Lung (tissue), 12 donors: ENCODE results near the gene LRRTM4. TPM values are rescaled to one million over a fixed set of nuclear protein-coding genes. Genes with fewer than 3 reads are reported as not detected.

Source experiments
- ATAC-seq: fragments of 200-7000 bp; cut with Tn5 transposase; one replicate; pipeline ENCODE4 v1.9.1; 2020; ENCODE audit warnings: moderate number of reproducible peaks; ENCODE audit not compliant: insufficient read depth, low FRiP score
- DNase-seq, 3 donors: peaks; one replicate each; pipeline ENCODE4 v3.0.0-alpha.2; 2013 to 2017
- H3K27ac ChIP-seq, 2 donors: one replicate each; pipeline ENCODE4 v1.5.1; 2013; ENCODE audit warnings: mild to moderate bottlenecking in 2 of 2, moderate library complexity in 2 of 2, control low read depth in 1 of 2, inconsistent platforms in 1 of 2, low read depth in 1 of 2, low read length in 1 of 2
- H3K27me3 ChIP-seq, 3 donors: one replicate each; pipeline ENCODE4 v1.5.1; 2013; ENCODE audit warnings: low read length in 2 of 3; ENCODE audit not compliant: control insufficient read depth in 3 of 3, insufficient read depth in 3 of 3
- H3K36me3 ChIP-seq, 4 donors: one replicate each; pipeline ENCODE4 v1.5.1; 2013; ENCODE audit warnings: low read length in 4 of 4, mild to moderate bottlenecking in 1 of 4, moderate library complexity in 1 of 4; ENCODE audit not compliant: control insufficient read depth in 4 of 4, insufficient read depth in 4 of 4
- H3K4me1 ChIP-seq, 5 donors: one replicate each; pipeline ENCODE4 v1.5.1; 2013; ENCODE audit warnings: low read length in 5 of 5, mild to moderate bottlenecking in 2 of 5, moderate library complexity in 1 of 5; ENCODE audit not compliant: control insufficient read depth in 5 of 5, insufficient read depth in 5 of 5
- H3K4me3 ChIP-seq: one replicate; pipeline ENCODE4 v1.5.1; 2013; ENCODE audit warnings: mild to moderate bottlenecking, control low read depth, moderate library complexity
- H3K9ac ChIP-seq, 2 donors: one replicate each; pipeline ENCODE4 v1.5.1; 2013; ENCODE audit warnings: low read length in 2 of 2, control low read depth in 1 of 2; ENCODE audit not compliant: insufficient read depth in 1 of 2
- H3K9me3 ChIP-seq, 4 donors: one replicate each; pipeline ENCODE4 v1.5.1; 2013; ENCODE audit warnings: low read length in 3 of 4, mild to moderate bottlenecking in 1 of 4, moderate library complexity in 1 of 4; ENCODE audit not compliant: control insufficient read depth in 4 of 4, insufficient read depth in 3 of 4
- CTCF ChIP-seq: IDR thresholded peaks from 2 replicates; pipeline ENCODE4 v1.5.1; 2012; ENCODE audit warnings: mild to moderate bottlenecking; ENCODE audit errors: control extremely low read depth, extremely low read depth
- WGBS, 2 donors: extraction: QIAGEN DNeasy Blood & Tissue Kit; methylation state at CpG; one replicate each; pipeline ENCODE4 v1.1.7; 2013; 5-methylcytosine and 5-hydroxymethylcytosine counted together
- polyA plus RNA-seq, 2 donors: library from polyadenylated mRNA; stranded (reverse); fragments of 200-250 nt; gene quantifications; one replicate each; pipeline ENCODE4 v1.2.1, GENCODE V29; 2013
- total RNA-seq, 2 donors: library from RNA; depleted of rRNA in 1 of 2; stranded (reverse); fragments of >200 nt in 1 of 2; gene quantifications; one replicate each; pipeline ENCODE4 v1.2.1, GENCODE V29; 2014 to 2021
- donor health status: control.
- donor health status: control.
- donor health status: Bipolar disorder and iron deficiency.
- donor health status: healthy.
- donor health status: DM: yes; HTN: yes; CAD: no.

LRRTM4 gene
- total and polyA plus RNA-seq, 4 donors: 0.08 to 9.2 (median 1.2) TPM; not detected in 1

- Histone ChIP-seq H3K27me3 (no peaks in the 10 kb centered on the region), H3K36me3 (no peaks in the 10 kb centered on the region), H3K9ac (no peak overlapping the region), H3K27ac (no peak overlapping the region), H3K9me3 (no peaks in the 10 kb centered on the region), H3K4me3 (no peak overlapping the region), H3K4me1 (no peaks in the 10 kb centered on the region)
- DNase-seq (no peak), ATAC-seq (no peak)
- WGBS, 2 donors: 64 to 79% methylated on average over 1 of the region's 1 CpG
- no peak for TF ChIP-seq CTCF
Measured at GRCh38 chr2:76839826-76840225, 682.4 kb downstream of the LRRTM4 start.

GRCh38 chr2:76829374-76830234 lies 692.6 kb downstream of the LRRTM4 start:
- no peak for TF ChIP-seq CTCF
- WGBS, 2 donors: 80 to 87% methylated on average over 3 of the region's 3 CpGs
- H3K27me3 ChIP-seq: no peaks in the 10 kb centered on the region
- H3K27ac ChIP-seq: no peak overlapping the region
- H3K9ac ChIP-seq: no peak overlapping the region
- H3K4me1 ChIP-seq: peaks cover 0 to 4% (median 0%) of the 10 kb centered on the region in 5 donors
- no peak for ATAC-seq
- no peak overlapping the region for H3K4me3 ChIP-seq
- H3K9me3 ChIP-seq: no peaks in the 10 kb centered on the region
- no peaks in the 10 kb centered on the region for H3K36me3 ChIP-seq
- DNase-seq: no peak

DNA sequence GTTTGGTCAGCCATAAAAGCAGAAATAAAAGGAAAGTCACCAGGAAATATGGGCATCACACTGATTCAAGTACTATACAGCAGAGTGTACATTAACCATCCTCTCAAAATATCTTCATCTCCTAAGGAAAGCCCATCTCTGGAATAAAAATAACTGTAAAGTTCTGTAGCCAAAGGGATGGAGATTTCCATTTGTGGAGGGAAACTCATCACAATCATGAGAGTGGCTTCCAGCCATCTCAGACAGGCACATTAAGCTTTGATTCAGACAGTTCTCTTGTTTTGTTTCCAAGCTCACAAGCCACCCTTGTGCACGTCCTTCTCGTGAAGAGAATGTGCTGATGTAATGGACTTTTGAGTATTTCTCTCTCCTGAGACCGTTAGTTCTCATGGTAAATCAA lies 695.5 kb downstream of the LRRTM4 start:
- no peak for DNase-seq
- no peak for ATAC-seq
- H3K27me3 ChIP-seq: no peaks in the 10 kb centered on the region
- H3K36me3 ChIP-seq: no peaks in the 10 kb centered on the region
- WGBS, 2 donors: 38 to 45% methylated on average over 3 of the region's 3 CpGs
- no peak overlapping the region for H3K9ac ChIP-seq
- no peaks in the 10 kb centered on the region for H3K9me3 ChIP-seq
- TF ChIP-seq CTCF: no peak
- H3K4me1 ChIP-seq: peaks cover 0 to 4% (median 0%) of the 10 kb centered on the region in 5 donors
- H3K27ac ChIP-seq: no peak overlapping the region
- H3K4me3 ChIP-seq: no peak overlapping the region
